CD4-positive, alpha-beta T cell treated with Interleukin-6 at 100 ng/mL for 8 hours (primary cell): ENCODE results near the gene MRPL42.
"Not testable (repeated sequence)": the region's sequence is repeated elsewhere in the genome, so short reads cannot be mapped to it uniquely, and the experiment has no call there.

ENCODE experiments used
- DNase-seq: peaks from one replicate; pipeline ENCODE4 v3.0.0-alpha.2; 2020; ENCODE audit warnings: mixed read lengths, low spot score

MRPL42 gene

GRCh38 chr12:93447555-93448290 lies 19.6 kb upstream of the MRPL42 start:
- DNase-seq = peak; percentile 33

GRCh38 chr12:93448796-93449195 lies 18.5 kb upstream of the MRPL42 start:
- DNase-seq = no peak

GRCh38 chr12:93449277-93449676 lies 18.0 kb upstream of the MRPL42 start:
- DNase-seq = no peak

GRCh38 chr12:93451423-93452158 lies 15.7 kb upstream of the MRPL42 start:
- DNase-seq = no peak

- DNase-seq = no peak
Observed at GRCh38 chr12:93453633-93454032, 13.7 kb upstream of the MRPL42 start.

GRCh38 chr12:93456077-93456476 lies 11.2 kb upstream of the MRPL42 start:
- no peak for DNase-seq

GRCh38 chr12:93459097-93459496 lies 8.2 kb upstream of the MRPL42 start:
- DNase-seq = no peak

GRCh38 chr12:93460003-93460402 lies 7.3 kb upstream of the MRPL42 start:
- no peak for DNase-seq

- no peak for DNase-seq
Observed at GRCh38 chr12:93460902-93461301, 6.4 kb upstream of the MRPL42 start.

GRCh38 chr12:93461503-93461902 lies 5.8 kb upstream of the MRPL42 start:
- no peak for DNase-seq

- DNase-seq = no peak
Observed at GRCh38 chr12:93465841-93466240, 1.5 kb upstream of the MRPL42 start.

GRCh38 chr12:93466625-93467350 lies 526 bp upstream of the MRPL42 start:
- DNase-seq = no peak

- DNase-seq = no peak
Observed at GRCh38 chr12:93468008-93468371, 676 bp downstream of the MRPL42 start.

GRCh38 chr12:93469386-93469785 lies 2.1 kb downstream of the MRPL42 start:
- DNase-seq = no peak

- DNase-seq = no peak
Observed at GRCh38 chr12:93476555-93476954, 9.2 kb downstream of the MRPL42 start.

- DNase-seq = no peak
Observed at GRCh38 chr12:93482721-93483120, 15.4 kb downstream of the MRPL42 start.

GRCh38 chr12:93483151-93483807 lies 16.0 kb downstream of the MRPL42 start:
- DNase-seq = no peak

- DNase-seq = no peak
Observed at GRCh38 chr12:93484315-93484981, 17.1 kb downstream of the MRPL42 start.

- not testable (repeated sequence) for DNase-seq
Observed at GRCh38 chr12:93492808-93493207, 25.5 kb downstream of the MRPL42 start.

GRCh38 chr12:93494096-93494495 lies 26.8 kb downstream of the MRPL42 start:
- no peak for DNase-seq

GRCh38 chr12:93497456-93497855 lies 30.1 kb downstream of the MRPL42 start:
- DNase-seq = no peak

- not testable (repeated sequence) for DNase-seq
Observed at GRCh38 chr12:93498813-93499212, 31.5 kb downstream of the MRPL42 start.
